ENCODE results near the gene IRS1.

The IRS1 gene

GRCh38 chr2:226690461-226691024 is 109.1 kb downstream of the IRS1 start:
- no peak for DNase-seq (ENCODE audit: low read depth)

- peak; percentile 15 for DNase-seq (ENCODE audit: low read depth)
Measured at GRCh38 chr2:226687641-226688253, 111.9 kb downstream of the IRS1 start.

- no peak for DNase-seq (ENCODE audit: low read depth)
Measured at GRCh38 chr2:226684563-226684959, 115.1 kb downstream of the IRS1 start.

GRCh38 chr2:226683944-226684562 is 115.6 kb downstream of the IRS1 start:
- DNase-seq (ENCODE audit: low read depth) = no peak

GRCh38 chr2:226683196-226683595 is 116.4 kb downstream of the IRS1 start:
- peak; percentile 30 for DNase-seq (ENCODE audit: low read depth)
